WTC11 (cell line): Measurements from ENCODE around the gene FAM13A. TPM values are rescaled to one million over a fixed set of nuclear protein-coding genes. Genes with fewer than 3 reads are reported as not detected.

Source experiments
- ATAC-seq: fragments of 200-7000 bp; cut with Tn5 transposase; 2 replicates; pipeline ENCODE4 v1.10.0; 2021; ENCODE audit warnings: mild to moderate bottlenecking, moderate library complexity
- CTCF ChIA-PET: fragments of 300-600 bp; sonication (Branson Sonifier 250); formaldehyde crosslinking; loops from one replicate; lab custom pipeline; 2021; ENCODE audit warnings: antibody characterized with exemption; lab: Charles Lee
- POLR2A ChIA-PET: fragments of 350-600 bp; sonication (Branson Sonifier 250); formaldehyde crosslinking; loops from one replicate; lab custom pipeline; 2021; ENCODE audit warnings: antibody characterized with exemption; lab: Charles Lee
- DNase-seq: peaks from one replicate; pipeline ENCODE4 v3.0.0; 2021; ENCODE audit warnings: low spot score
- H3K27ac Mint-ChIP-seq: 2 replicates; pipeline ENCODE4 v1.8.0; 2021; ENCODE audit warnings: mixed read lengths
- H3K27me3 Mint-ChIP-seq: 2 replicates; pipeline ENCODE4 v1.8.0; 2021; ENCODE audit warnings: low read depth, mild to moderate bottlenecking, moderate library complexity, mixed read lengths
- H3K36me3 Mint-ChIP-seq: 2 replicates; pipeline ENCODE4 v1.8.0; 2021; ENCODE audit warnings: mixed read lengths
- H3K4me1 Mint-ChIP-seq: 2 replicates; pipeline ENCODE4 v1.8.0; 2022; ENCODE audit warnings: mixed read lengths
- H3K4me3 Mint-ChIP-seq: 2 replicates; pipeline ENCODE4 v1.8.0; 2021; ENCODE audit warnings: mild to moderate bottlenecking, moderate library complexity, mixed read lengths
- H3K9me3 Mint-ChIP-seq: 2 replicates; pipeline ENCODE4 v1.8.0; 2021; ENCODE audit warnings: mixed read lengths
- FOXK1 ChIP-seq: sonication (generic); formaldehyde crosslinking; IDR thresholded peaks from 2 replicates; pipeline ENCODE4 v1.8.0; 2022; ENCODE audit warnings: mild to moderate bottlenecking, moderate library complexity, missing genetic modification reagents
- GRHL2 ChIP-seq: fragments of 250-450 bp; sonication (Bioruptor Pico); IDR thresholded peaks from 2 replicates; pipeline ENCODE4 v1.8.0; 2022; ENCODE audit warnings: mild to moderate bottlenecking, moderate library complexity; ENCODE audit not compliant: insufficient replicate concordance, severe bottlenecking
- HMGA2 ChIP-seq: fragments of 250-450 bp; sonication (Bioruptor Pico); IDR thresholded peaks from 2 replicates; pipeline ENCODE4 v1.4.0; 2021; ENCODE audit warnings: mild to moderate bottlenecking, moderate library complexity
- IRF2 ChIP-seq: sonication (generic); formaldehyde crosslinking; IDR thresholded peaks from 2 replicates; pipeline ENCODE4 v1.8.0; 2022; ENCODE audit warnings: low read depth, missing genetic modification reagents, borderline replicate concordance
- MXD4 ChIP-seq: fragments of 250-450 bp; sonication (Bioruptor Pico); IDR thresholded peaks from 2 replicates; pipeline ENCODE4 v1.8.0; 2021; ENCODE audit warnings: mild to moderate bottlenecking, moderate library complexity, borderline replicate concordance
- MYBL2 ChIP-seq: sonication (generic); formaldehyde crosslinking; IDR thresholded peaks from 2 replicates; pipeline ENCODE4 v1.8.1; 2023; ENCODE audit warnings: mild to moderate bottlenecking, moderate library complexity, missing genetic modification reagents
- NR1H2 ChIP-seq: sonication (generic); formaldehyde crosslinking; IDR thresholded peaks from 2 replicates; pipeline ENCODE4 v1.9.0; 2021; ENCODE audit warnings: mild to moderate bottlenecking, moderate library complexity, missing genetic modification reagents
- RELA ChIP-seq: sonication (generic); formaldehyde crosslinking; IDR thresholded peaks from 2 replicates; pipeline ENCODE4 v1.8.1; 2022; ENCODE audit warnings: missing genetic modification reagents, mild to moderate bottlenecking, borderline replicate concordance
- TCF7 ChIP-seq: sonication (generic); formaldehyde crosslinking; IDR thresholded peaks from 2 replicates; pipeline ENCODE4 v1.8.0; 2022; ENCODE audit warnings: mild to moderate bottlenecking, low read depth, missing genetic modification reagents, moderate library complexity
- TEAD4 ChIP-seq: sonication (generic); formaldehyde crosslinking; IDR thresholded peaks from 2 replicates; pipeline ENCODE4 v1.8.0; 2022; ENCODE audit warnings: mild to moderate bottlenecking, missing genetic modification reagents
- ZNF416 ChIP-seq: fragments of 250-450 bp; sonication (Bioruptor Pico); IDR thresholded peaks from 2 replicates; pipeline ENCODE4 v1.9.0; 2021; ENCODE audit warnings: mild to moderate bottlenecking, inconsistent platforms
- ZNF423 ChIP-seq: fragments of 250-450 bp; sonication (Bioruptor Pico); IDR thresholded peaks from 2 replicates; pipeline ENCODE4 v2.1.2; 2022; ENCODE audit warnings: mild to moderate bottlenecking, moderate library complexity
- total RNA-seq: library from RNA; stranded (reverse); gene quantifications from 3 replicates; pipeline ENCODE4 v1.2.3, GENCODE V29; 2021
- TF ChIP-seq, protein P1 (sequence below): sonication (generic); formaldehyde crosslinking; conservative IDR thresholded peaks from 2 replicates; pipeline ENCODE4 v1.8.1; 2023; ENCODE audit warnings: mild to moderate bottlenecking, low read depth, missing genetic modification reagents, moderate library complexity
- TF ChIP-seq, protein P2 (sequence below): sonication (generic); formaldehyde crosslinking; IDR thresholded peaks from 2 replicates; pipeline ENCODE4 v1.8.1; 2022; ENCODE audit warnings: mild to moderate bottlenecking, moderate library complexity, missing genetic modification reagents
- TF ChIP-seq, protein P3 (sequence below): fragments of 250-450 bp; sonication (Bioruptor Pico); IDR thresholded peaks from 2 replicates; pipeline ENCODE4 v1.9.0; 2021; ENCODE audit warnings: mild to moderate bottlenecking
- TF ChIP-seq, protein P4 (sequence below): sonication (generic); formaldehyde crosslinking; IDR thresholded peaks from 2 replicates; pipeline ENCODE4 v1.8.1; 2023; ENCODE audit warnings: mild to moderate bottlenecking, moderate library complexity, missing genetic modification reagents
- TF ChIP-seq, protein P5 (sequence below): fragments of 250-450 bp; sonication (Bioruptor Pico); IDR thresholded peaks from 2 replicates; pipeline ENCODE4 v1.9.0; 2021; ENCODE audit warnings: mild to moderate bottlenecking
- TF ChIP-seq, protein P6 (sequence below): sonication (generic); formaldehyde crosslinking; IDR thresholded peaks from 2 replicates; pipeline ENCODE4 v1.8.0; 2023; ENCODE audit warnings: missing genetic modification reagents, mild to moderate bottlenecking, borderline replicate concordance

Gene FAM13A
- total RNA-seq, 1 experiment from 2014 or later = 14.6 TPM

DNA sequence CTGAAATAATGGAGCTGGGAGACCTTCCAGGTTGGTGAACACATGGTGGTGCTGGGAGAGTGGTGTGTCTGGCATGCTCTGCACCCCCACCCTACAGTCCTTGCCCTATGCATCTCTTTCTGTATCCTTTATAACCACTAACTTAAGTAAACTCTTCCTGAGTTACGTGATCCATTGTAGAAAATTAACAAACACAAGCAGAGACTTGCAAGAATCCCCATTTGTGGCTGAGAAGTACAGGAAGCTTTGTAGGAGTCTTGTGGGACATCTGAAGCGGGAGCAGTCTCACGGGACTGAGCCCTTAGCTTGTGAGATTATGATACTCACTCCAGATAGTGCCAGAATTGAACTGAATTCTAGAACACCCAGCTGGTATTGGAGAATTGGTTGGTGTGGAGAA, 14.3 kb upstream of the FAM13A start (continued):
- TF ChIP-seq, protein P1, sequence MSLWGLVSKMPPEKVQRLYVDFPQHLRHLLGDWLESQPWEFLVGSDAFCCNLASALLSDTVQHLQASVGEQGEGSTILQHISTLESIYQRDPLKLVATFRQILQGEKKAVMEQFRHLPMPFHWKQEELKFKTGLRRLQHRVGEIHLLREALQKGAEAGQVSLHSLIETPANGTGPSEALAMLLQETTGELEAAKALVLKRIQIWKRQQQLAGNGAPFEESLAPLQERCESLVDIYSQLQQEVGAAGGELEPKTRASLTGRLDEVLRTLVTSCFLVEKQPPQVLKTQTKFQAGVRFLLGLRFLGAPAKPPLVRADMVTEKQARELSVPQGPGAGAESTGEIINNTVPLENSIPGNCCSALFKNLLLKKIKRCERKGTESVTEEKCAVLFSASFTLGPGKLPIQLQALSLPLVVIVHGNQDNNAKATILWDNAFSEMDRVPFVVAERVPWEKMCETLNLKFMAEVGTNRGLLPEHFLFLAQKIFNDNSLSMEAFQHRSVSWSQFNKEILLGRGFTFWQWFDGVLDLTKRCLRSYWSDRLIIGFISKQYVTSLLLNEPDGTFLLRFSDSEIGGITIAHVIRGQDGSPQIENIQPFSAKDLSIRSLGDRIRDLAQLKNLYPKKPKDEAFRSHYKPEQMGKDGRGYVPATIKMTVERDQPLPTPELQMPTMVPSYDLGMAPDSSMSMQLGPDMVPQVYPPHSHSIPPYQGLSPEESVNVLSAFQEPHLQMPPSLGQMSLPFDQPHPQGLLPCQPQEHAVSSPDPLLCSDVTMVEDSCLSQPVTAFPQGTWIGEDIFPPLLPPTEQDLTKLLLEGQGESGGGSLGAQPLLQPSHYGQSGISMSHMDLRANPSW (CRISPR knock-in tag) = no peak

DNA sequence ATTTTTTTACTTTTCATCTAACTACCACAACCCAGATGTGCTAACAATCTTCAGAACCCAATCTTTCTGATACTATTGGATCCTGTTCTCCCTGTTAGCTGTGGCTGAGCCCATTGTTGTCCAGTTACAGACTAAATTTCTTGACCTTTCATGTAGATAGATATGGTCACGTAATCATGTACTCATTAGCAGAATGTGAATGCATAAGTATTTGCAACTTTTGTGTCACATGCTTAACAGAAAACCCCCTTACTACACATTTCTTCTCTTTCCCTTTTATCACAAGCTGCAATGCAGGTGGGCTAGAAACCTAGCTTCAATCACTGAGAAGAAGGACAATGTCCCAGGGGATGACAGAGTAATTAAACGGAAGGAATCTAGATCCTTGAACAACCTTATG, 13.1 kb upstream of the FAM13A start:
- Mint-ChIP-seq H3K4me3 (no peak overlapping the region), H3K27me3 (no peaks in the 10 kb centered on the region), H3K27ac (no peak overlapping the region), H3K9me3 (peaks cover 13% of the 10 kb centered on the region), H3K36me3 (peaks cover 11% of the 10 kb centered on the region), H3K4me1 (no peaks in the 10 kb centered on the region)
- no peak for TF ChIP-seq GRHL2
- no peak for TF ChIP-seq ZNF423
- no peak for TF ChIP-seq RELA
- no peak for TF ChIP-seq MXD4 (CRISPR knock-in tag)
- no peak for TF ChIP-seq ZNF416
- TF ChIP-seq, protein P2, sequence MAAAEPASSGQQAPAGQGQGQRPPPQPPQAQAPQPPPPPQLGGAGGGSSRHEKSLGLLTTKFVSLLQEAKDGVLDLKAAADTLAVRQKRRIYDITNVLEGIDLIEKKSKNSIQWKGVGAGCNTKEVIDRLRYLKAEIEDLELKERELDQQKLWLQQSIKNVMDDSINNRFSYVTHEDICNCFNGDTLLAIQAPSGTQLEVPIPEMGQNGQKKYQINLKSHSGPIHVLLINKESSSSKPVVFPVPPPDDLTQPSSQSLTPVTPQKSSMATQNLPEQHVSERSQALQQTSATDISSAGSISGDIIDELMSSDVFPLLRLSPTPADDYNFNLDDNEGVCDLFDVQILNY = no peak
- TF ChIP-seq TCF7 (CRISPR knock-in tag) = no peak
- TF ChIP-seq, protein P3, sequence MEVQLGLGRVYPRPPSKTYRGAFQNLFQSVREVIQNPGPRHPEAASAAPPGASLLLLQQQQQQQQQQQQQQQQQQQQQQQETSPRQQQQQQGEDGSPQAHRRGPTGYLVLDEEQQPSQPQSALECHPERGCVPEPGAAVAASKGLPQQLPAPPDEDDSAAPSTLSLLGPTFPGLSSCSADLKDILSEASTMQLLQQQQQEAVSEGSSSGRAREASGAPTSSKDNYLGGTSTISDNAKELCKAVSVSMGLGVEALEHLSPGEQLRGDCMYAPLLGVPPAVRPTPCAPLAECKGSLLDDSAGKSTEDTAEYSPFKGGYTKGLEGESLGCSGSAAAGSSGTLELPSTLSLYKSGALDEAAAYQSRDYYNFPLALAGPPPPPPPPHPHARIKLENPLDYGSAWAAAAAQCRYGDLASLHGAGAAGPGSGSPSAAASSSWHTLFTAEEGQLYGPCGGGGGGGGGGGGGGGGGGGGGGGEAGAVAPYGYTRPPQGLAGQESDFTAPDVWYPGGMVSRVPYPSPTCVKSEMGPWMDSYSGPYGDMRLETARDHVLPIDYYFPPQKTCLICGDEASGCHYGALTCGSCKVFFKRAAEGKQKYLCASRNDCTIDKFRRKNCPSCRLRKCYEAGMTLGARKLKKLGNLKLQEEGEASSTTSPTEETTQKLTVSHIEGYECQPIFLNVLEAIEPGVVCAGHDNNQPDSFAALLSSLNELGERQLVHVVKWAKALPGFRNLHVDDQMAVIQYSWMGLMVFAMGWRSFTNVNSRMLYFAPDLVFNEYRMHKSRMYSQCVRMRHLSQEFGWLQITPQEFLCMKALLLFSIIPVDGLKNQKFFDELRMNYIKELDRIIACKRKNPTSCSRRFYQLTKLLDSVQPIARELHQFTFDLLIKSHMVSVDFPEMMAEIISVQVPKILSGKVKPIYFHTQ = no peak
- DNase-seq = no peak
- ChIA-PET CTCF (no interaction called here), POLR2A (no interaction called here)
- ATAC-seq = no peak

DNA sequence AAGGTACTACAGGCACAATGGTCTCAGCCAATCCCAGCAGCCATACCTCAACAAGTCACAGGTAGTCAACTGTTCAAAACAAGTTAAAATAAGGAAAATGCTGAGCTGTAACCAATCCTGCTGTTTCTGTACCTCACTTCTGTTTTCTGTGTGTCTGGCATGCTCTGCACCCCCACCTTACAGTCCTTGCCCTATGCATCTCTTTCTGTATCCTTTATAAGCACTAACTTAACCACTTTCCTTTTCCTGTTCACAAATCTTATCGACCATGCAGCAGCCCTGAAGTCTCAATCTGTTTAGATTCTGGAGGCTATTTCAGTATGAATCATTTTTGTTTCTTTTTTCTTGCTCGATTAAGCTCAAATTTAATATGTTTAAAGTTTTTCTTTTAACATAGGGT, 12.5 kb upstream of the FAM13A start:
- Mint-ChIP-seq H3K36me3 (peaks cover 15% of the 10 kb centered on the region), H3K27ac (no peak overlapping the region), H3K9me3 (peaks cover 18% of the 10 kb centered on the region), H3K4me1 (no peaks in the 10 kb centered on the region), H3K4me3 (no peak overlapping the region), H3K27me3 (peaks cover 2% of the 10 kb centered on the region; the same call in 1 of the 2 replicates)
- POLR2A ChIA-PET = no interaction called here
- CTCF ChIA-PET = no interaction called here
- ATAC-seq (no peak), DNase-seq (no peak)
- TF ChIP-seq MXD4 (CRISPR knock-in tag) (no peak), TEAD4 (CRISPR knock-in tag) (no peak), NR1H2 (no peak), HMGA2 (CRISPR knock-in tag) (no peak), MYBL2 (no peak), ZNF416 (no peak), FOXK1 (CRISPR knock-in tag) (no peak), IRF2 (CRISPR knock-in tag) (no peak)
- TF ChIP-seq, protein P4, sequence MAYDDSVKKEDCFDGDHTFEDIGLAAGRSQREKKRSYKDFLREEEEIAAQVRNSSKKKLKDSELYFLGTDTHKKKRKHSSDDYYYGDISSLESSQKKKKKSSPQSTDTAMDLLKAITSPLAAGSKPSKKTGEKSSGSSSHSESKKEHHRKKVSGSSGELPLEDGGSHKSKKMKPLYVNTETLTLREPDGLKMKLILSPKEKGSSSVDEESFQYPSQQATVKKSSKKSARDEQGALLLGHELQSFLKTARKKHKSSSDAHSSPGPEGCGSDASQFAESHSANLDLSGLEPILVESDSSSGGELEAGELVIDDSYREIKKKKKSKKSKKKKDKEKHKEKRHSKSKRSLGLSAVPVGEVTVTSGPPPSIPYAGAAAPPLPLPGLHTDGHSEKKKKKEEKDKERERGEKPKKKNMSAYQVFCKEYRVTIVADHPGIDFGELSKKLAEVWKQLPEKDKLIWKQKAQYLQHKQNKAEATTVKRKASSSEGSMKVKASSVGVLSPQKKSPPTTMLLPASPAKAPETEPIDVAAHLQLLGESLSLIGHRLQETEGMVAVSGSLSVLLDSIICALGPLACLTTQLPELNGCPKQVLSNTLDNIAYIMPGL = no peak
- TF ChIP-seq, protein P5, sequence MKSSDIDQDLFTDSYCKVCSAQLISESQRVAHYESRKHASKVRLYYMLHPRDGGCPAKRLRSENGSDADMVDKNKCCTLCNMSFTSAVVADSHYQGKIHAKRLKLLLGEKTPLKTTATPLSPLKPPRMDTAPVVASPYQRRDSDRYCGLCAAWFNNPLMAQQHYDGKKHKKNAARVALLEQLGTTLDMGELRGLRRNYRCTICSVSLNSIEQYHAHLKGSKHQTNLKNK (CRISPR knock-in tag) = no peak
- TF ChIP-seq, protein P3 = no peak
- TF ChIP-seq, protein P6, sequence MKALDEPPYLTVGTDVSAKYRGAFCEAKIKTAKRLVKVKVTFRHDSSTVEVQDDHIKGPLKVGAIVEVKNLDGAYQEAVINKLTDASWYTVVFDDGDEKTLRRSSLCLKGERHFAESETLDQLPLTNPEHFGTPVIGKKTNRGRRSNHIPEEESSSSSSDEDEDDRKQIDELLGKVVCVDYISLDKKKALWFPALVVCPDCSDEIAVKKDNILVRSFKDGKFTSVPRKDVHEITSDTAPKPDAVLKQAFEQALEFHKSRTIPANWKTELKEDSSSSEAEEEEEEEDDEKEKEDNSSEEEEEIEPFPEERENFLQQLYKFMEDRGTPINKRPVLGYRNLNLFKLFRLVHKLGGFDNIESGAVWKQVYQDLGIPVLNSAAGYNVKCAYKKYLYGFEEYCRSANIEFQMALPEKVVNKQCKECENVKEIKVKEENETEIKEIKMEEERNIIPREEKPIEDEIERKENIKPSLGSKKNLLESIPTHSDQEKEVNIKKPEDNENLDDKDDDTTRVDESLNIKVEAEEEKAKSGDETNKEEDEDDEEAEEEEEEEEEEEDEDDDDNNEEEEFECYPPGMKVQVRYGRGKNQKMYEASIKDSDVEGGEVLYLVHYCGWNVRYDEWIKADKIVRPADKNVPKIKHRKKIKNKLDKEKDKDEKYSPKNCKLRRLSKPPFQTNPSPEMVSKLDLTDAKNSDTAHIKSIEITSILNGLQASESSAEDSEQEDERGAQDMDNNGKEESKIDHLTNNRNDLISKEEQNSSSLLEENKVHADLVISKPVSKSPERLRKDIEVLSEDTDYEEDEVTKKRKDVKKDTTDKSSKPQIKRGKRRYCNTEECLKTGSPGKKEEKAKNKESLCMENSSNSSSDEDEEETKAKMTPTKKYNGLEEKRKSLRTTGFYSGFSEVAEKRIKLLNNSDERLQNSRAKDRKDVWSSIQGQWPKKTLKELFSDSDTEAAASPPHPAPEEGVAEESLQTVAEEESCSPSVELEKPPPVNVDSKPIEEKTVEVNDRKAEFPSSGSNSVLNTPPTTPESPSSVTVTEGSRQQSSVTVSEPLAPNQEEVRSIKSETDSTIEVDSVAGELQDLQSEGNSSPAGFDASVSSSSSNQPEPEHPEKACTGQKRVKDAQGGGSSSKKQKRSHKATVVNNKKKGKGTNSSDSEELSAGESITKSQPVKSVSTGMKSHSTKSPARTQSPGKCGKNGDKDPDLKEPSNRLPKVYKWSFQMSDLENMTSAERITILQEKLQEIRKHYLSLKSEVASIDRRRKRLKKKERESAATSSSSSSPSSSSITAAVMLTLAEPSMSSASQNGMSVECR = no peak
